GM18505 (cell line): ENCODE data around the gene RGS13.

ENCODE experiments used
- ATAC-seq: cut with Tn5 transposase; IDR thresholded peaks from one replicate; pipeline ENCODE4 v1.9.1; 2021; ENCODE audit not compliant: unreplicated experiment
- POLR2A ChIP-seq: IDR thresholded peaks from 4 replicates; pipeline ENCODE4 v1.6.1; 2011; ENCODE audit warnings: borderline replicate concordance; ENCODE audit not compliant: insufficient read depth, insufficient read length; ENCODE audit errors: extremely low read depth

RGS13 gene

GRCh38 chr1:192709544-192709943 is 73.6 kb downstream of the RGS13 start:
- ATAC-seq, result no peak
- no peak for TF ChIP-seq POLR2A
